A673 (cell line): ENCODE results near the gene CDH9.

ENCODE experiments used
- CTCF ChIP-seq: fragments of 300-800, 200-600 bp; sonication (generic); conservative IDR thresholded peaks from 2 replicates; pipeline ENCODE4 v1.5.1; 2017; ENCODE audit warnings: low read depth, mild to moderate bottlenecking, antibody characterized with exemption, low read length, moderate library complexity, mixed read lengths
- EZH2 ChIP-seq: fragments of 200-600 bp; sonication (generic); IDR thresholded peaks from 2 replicates; pipeline ENCODE4 v1.6.1; 2017; ENCODE audit warnings: borderline replicate concordance, low read depth, mild to moderate bottlenecking, mixed read lengths, antibody characterized with exemption, low read length; ENCODE audit not compliant: poor library complexity, severe bottlenecking

DNA sequence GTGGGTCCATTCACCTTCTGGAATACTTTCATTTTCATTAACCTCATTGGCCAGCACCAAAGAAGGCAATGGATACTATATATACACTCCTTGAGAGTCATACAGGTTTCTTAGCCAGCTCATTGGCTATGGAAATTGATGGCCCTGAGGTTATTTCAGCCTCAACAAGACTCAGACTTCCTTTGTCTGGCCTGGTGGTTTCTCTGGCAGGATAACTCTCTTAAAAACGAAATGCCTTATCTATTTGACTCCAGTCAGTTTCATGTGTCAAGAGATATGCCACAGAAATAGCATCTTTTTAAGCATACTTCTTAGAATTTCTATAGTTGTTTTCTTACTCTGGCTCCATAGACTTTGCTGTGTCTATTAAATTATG is 28.9 kb downstream of the CDH9 start:
- TF ChIP-seq CTCF (no peak), EZH2 (no peak)
